ENCODE measurements around the gene ASIC3.

DNA sequence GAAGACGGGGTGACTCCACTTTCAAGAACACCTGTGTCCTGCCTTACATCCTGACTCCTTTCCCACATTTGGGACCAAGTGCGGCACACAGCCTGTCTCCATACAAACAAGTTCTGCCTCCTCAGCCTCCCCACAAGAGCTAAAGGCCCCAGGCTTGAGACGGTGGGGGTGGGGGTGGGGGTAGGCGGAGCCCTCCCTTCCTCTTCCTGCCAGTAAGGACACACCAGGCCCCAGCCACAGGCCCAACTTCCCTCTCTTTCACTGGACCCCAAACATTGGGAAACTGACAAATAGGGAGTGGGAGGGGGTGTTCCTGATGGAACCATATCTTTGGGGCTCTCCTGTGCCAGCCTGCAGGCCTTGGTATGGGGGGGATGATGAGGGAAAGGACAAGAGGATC lies 4.8 kb downstream of the ASIC3 start:
- TF ChIP-seq GATA2 (IDR thresholded peaks at IDR 0.05; ENCODE audit: insufficient read depth, insufficient read length, low read depth, low read length) (no peak), POLR2AphosphoS5 (IDR thresholded peaks at IDR 0.05; ENCODE audit: insufficient read depth, low read depth, low read length) (no peak)
- TF ChIP-seq, protein P1, sequence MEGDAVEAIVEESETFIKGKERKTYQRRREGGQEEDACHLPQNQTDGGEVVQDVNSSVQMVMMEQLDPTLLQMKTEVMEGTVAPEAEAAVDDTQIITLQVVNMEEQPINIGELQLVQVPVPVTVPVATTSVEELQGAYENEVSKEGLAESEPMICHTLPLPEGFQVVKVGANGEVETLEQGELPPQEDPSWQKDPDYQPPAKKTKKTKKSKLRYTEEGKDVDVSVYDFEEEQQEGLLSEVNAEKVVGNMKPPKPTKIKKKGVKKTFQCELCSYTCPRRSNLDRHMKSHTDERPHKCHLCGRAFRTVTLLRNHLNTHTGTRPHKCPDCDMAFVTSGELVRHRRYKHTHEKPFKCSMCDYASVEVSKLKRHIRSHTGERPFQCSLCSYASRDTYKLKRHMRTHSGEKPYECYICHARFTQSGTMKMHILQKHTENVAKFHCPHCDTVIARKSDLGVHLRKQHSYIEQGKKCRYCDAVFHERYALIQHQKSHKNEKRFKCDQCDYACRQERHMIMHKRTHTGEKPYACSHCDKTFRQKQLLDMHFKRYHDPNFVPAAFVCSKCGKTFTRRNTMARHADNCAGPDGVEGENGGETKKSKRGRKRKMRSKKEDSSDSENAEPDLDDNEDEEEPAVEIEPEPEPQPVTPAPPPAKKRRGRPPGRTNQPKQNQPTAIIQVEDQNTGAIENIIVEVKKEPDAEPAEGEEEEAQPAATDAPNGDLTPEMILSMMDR (IDR thresholded peaks at IDR 0.05; ENCODE audit: extremely low read depth in 1 of 2, insufficient read depth in 1 of 2, low read depth in 1 of 2, low read length in 2 of 2) = no peak

Measured in endothelial cell of umbilical vein (primary cell).